HG03135 (cell line): ENCODE results near the gene PILRB.
"Not testable (repeated sequence)": the region's sequence is repeated elsewhere in the genome, so short reads cannot be mapped to it uniquely, and the experiment has no call there.

Experiments used
- ATAC-seq: cut with Tn5 transposase; IDR thresholded peaks from one replicate; pipeline ENCODE4 v1.9.1; 2021; ENCODE audit warnings: mild to moderate bottlenecking, moderate library complexity; ENCODE audit not compliant: unreplicated experiment

PILRB gene

GRCh38 chr7:100353685-100354330 lies 4.1 kb upstream of the PILRB start:
- ATAC-seq: no peak

DNA sequence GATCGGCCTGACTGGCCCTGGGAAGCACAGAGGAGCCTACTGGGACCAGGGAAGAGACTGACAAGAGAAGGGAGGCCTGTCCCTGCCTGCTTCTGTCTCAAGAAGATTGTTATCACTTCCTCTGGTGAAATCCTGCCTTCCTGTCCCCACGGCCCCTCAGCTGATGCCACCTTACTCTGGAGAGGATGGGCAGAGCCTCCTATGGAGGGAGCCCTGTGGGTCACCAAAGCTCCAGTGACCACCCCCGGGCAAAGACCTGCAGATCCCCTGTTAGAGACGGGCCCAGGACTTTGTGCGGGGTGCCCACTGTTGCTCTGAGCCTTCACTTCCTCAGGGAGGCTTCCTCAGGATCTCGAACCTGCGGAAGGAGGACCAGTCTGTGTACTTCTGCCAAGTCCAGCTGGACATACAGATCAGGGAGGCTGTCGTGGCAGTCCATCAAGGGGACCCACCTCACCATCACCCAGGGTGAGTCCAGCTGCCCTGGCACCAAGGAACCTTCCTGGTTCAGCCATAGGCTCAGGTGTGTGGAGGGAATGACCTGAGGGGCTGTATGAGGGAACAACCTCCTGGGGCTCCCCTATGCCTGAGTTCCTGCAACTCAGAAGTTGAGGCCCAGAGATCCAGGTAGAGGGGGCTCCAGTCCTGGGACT lies 1.4 kb upstream of the PILRB start:
- no peak for ATAC-seq

DNA sequence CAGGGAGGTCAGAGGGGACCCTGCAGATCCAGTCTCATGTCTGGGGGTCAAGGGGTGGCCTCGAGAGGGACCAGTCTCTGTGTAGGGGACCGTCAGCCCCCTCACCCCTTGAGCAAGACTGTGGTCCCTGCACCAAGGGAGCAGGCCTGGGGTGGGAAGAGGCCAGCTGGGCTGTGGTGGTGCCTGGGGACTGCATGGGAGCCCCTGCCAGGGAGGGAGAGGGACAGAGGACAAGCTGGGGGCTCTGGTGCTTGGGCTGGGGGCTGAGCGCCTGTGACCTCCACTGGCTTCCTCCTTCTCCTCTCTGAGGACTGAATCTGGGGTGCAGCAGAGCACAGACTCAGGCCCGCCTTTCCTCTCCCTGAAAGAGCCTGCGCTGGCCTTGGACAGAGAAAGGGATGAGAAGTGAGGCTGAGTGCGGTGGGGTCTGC lies 771 bp upstream of the PILRB start:
- no peak for ATAC-seq

- no peak for ATAC-seq
Measured at GRCh38 chr7:100358857-100359212, 918 bp downstream of the PILRB start.

GRCh38 chr7:100360135-100360854 lies 2.4 kb downstream of the PILRB start:
- ATAC-seq: no peak

DNA sequence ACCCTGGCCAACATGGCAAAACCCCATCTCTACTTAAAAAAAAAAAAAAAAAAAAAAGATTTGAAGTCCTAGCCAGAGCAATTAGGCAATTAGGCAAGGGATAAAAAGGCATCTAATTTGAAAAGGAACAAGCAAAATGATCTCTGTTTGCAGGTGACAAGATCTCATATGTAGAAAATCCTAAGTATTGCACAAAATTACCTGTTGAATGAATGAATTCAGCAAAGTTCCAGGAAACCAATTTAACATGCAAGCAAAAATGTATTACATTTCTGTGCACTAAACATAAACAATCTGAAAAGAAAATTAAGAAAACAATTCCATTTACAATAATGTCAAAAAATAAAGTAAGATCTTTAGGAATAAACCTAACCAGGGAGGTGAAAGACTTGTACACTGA lies 5.2 kb downstream of the PILRB start:
- ATAC-seq: no peak

DNA sequence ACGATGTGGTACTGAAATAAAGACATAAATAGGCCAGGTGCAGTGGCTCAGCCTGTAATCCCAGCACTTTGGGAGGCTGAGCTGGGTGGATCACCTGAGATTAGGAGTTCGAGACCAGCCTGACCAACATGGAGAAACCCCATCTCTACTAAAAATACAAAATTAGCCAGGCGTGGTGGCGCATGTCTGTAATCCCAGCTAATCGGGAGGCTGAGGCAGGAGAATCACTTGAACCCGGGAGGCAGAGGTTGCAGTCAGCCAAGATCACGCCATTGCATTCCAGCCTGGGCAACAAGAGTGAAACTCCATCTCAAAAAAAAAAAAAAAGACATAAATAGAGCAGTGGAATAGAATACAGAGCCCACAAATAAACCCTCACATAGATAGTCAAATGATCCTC lies 5.9 kb downstream of the PILRB start:
- ATAC-seq: not testable (repeated sequence)

DNA sequence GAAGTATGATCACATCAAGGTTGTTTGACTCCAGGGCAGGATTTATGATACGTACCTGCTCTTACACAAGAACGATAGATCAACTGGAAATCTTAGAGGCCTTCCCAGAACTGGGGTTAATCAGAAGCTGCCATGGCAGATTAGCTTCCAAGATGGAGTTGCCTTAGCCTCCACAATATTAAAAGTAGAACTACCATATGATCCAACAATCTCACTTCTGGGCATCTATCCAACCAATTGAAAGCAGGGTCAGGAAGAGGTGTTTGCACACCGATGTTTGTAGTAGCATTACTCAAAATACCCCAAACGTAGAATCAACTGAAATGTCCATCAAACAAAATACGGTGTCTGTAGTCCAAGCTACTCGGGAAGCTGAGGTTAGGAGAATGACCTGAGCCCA lies 6.6 kb downstream of the PILRB start:
- no peak for ATAC-seq

DNA sequence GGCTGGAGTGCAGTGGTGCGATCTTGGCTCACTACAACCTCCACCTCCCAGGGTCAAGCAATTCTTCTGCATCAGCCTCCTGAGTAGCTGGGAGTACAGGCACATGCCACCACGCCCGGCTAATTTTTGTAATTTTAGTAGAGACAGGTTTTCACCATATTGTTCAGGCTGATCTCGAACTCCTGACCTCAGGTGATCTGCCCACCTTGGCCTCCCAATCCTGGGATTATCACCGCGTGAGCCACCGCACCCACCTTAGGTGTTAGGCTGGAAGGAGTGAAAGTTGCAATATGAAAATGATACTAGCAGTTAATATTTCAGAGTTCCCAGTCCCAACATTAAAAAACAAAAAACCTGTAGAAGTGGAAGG lies 8.1 kb downstream of the PILRB start:
- ATAC-seq: not testable (repeated sequence)

- no peak for ATAC-seq
Measured at GRCh38 chr7:100366411-100367250, 8.7 kb downstream of the PILRB start.

GRCh38 chr7:100367251-100367620 lies 9.3 kb downstream of the PILRB start:
- no peak for ATAC-seq

GRCh38 chr7:100367676-100368613 lies 10.0 kb downstream of the PILRB start:
- no peak for ATAC-seq

DNA sequence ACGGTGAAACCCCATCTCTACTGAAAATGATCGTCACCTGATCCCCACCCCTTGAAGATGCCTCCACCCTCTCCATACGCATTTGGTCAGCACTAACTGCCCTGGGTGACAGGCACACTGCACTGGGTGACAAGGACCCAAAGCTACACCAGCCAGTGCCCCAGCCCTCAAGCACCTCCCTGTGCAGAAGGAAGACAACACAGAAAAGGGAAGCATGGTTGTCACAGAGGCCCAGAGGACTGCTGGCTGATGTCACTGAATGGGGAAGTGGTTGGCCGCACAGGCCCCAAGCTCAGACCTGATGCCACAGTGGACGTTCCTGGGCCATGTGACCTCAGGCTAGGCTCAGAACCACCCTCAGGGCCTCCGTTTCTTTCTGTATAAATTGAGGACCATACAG lies 11.2 kb downstream of the PILRB start:
- ATAC-seq: peak; percentile 62

DNA sequence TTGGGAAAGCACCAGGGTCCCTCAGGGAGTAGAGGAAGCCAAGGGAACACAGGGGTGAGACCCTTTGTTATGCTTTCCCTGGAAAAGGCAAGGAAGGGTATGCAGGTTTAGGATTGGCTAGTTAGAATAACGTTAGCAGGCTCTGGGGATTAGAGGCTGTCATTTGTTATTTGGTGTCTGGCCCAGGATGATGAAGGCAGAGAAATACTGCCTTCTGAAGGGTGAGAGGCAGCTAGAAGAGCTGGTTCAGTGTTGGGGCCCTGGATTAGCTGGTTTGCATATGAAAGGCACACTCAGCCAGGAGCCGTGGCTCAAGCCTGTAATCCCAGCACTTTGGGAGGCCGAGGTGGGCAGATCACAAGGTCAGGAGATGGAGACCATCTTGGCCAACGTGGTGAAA lies 12.4 kb downstream of the PILRB start:
- ATAC-seq: no peak

DNA sequence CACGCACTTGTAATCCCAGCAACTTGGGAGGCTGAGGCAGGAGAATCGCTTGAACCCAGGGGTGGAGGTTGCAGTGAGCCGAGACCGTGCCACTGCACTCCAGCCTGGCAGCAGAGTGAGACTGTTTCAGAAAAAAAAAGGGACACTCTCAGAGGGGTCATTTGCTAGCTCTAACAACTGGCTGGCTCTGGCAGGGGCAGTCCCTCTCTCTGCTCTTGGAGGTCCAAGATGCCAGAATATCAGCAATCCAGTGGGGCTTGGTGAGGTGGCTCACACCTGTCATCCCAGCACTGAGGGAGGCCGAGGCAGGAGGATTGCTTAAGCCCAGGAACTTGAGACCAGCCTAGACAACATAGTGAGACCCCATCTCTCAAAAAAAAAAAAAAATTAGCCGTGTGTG lies 12.8 kb downstream of the PILRB start:
- ATAC-seq: no peak

DNA sequence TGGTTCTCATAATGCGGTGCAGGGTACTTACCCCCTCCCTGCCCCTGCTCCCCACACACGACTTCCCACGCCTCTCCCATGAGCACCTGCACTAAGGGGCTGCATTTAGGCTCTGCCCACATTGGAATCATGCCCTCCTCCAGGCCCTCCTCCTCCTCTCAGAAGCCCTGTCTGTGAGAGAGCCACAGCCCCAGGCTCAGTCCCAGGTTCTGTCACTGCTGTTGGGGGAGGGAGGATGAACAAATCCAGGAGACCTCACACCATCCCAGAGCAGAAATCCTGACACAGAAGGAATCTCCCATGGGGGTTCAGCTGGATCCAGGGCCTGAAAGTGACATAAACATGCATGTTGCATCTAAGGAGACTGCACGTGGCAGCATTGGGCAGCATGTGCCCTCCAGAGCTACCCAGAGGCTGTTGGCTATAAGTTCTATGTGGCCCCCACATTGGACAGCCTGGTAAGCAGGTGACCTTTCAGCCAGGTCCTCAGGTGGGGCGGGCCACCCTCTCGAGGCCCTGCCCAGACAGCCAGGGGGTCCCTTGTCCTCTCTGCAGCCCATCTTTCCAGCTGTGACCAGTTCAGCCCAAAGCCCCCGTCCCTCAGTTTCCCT lies 13.7 kb downstream of the PILRB start:
- no peak for ATAC-seq

- no peak for ATAC-seq
Measured at GRCh38 chr7:100372256-100372655, 14.3 kb downstream of the PILRB start.

- no peak for ATAC-seq
Measured at GRCh38 chr7:100372694-100373093, 14.8 kb downstream of the PILRB start.

DNA sequence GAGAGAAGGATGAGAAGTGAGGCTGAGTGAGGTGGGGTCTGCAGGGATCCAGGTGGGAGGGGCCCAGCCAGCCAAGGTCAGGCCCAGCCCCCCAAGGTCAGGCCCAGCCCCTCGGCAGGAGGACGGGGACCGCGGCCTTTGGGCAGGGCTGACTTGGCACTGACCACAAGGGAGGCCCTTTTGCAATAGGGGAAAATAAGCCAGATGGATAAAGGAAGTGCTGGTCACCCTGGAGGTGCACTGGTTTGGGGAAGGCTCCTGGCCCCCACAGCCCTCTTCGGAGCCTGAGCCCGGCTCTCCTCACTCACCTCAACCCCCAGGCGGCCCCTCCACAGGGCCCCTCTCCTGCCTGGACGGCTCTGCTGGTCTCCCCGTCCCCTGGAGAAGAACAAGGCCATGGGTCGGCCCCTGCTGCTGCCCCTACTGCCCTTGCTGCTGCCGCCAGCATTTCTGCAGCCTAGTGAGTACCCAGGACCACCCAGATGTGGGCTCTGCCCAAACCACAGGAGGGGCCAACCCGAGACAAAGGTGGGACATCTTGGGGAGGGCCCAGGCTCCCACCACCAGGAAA lies 15.4 kb downstream of the PILRB start, which contains the start of gene PILRA:
Gene PILRA (plus strand): TSS at position 227 of the 571 bp plus-strand sequence. CDS start 170 bp downstream, at position 397.
- ATAC-seq: no peak
